GM23248 (cell line): Measurements from ENCODE around the gene CFLAR. TPM values are rescaled to one million over a fixed set of nuclear protein-coding genes. Genes with fewer than 3 reads are reported as not detected.

Source experiments
- DNase-seq: peaks from one replicate; pipeline ENCODE4 v3.0.0-alpha.2; 2015
- H2AFZ ChIP-seq: fragments of 200-600 bp; sonication (generic); 2 replicates; pipeline ENCODE4 v1.6.1; 2016; ENCODE audit warnings: antibody characterized with exemption
- H3F3A ChIP-seq: fragments of 200-600 bp; sonication (generic); 2 replicates; pipeline ENCODE4 v1.6.1; 2016; ENCODE audit warnings: mild to moderate bottlenecking, antibody characterized with exemption, mixed run types; ENCODE audit not compliant: insufficient read depth
- H3K27ac ChIP-seq: fragments of 200-600 bp; sonication (generic); 2 replicates; pipeline ENCODE4 v1.5.1; 2016; ENCODE audit warnings: mild to moderate bottlenecking
- H3K27me3 ChIP-seq: fragments of 200-600 bp; sonication (generic); replicated peaks from 2 replicates; pipeline ENCODE4 v1.6.1; 2016; ENCODE audit warnings: mild to moderate bottlenecking; ENCODE audit not compliant: insufficient read depth
- H3K36me3 ChIP-seq: fragments of 200-600 bp; sonication (generic); 2 replicates; pipeline ENCODE4 v1.6.1; 2016; ENCODE audit warnings: low read depth, mild to moderate bottlenecking
- H3K4me1 ChIP-seq: fragments of 200-600 bp; sonication (generic); 2 replicates; pipeline ENCODE4 v1.6.1; 2016; ENCODE audit warnings: mild to moderate bottlenecking; ENCODE audit not compliant: insufficient read depth
- H3K4me2 ChIP-seq: fragments of 200-600 bp; sonication (generic); one replicate; pipeline ENCODE4 v1.6.1; 2016; ENCODE audit warnings: mild to moderate bottlenecking; ENCODE audit not compliant: unreplicated experiment
- H3K4me3 ChIP-seq: fragments of 200-600 bp; sonication (generic); 2 replicates; pipeline ENCODE4 v1.5.1; 2016; ENCODE audit warnings: mild to moderate bottlenecking
- H3K79me2 ChIP-seq: fragments of 200-600 bp; sonication (generic); 2 replicates; pipeline ENCODE4 v1.6.1; 2016; ENCODE audit warnings: mild to moderate bottlenecking; ENCODE audit not compliant: insufficient read depth
- H3K9ac ChIP-seq: fragments of 200-600 bp; sonication (generic); 2 replicates; pipeline ENCODE4 v1.6.1; 2016; ENCODE audit warnings: mild to moderate bottlenecking
- H3K9me2 ChIP-seq: fragments of 200-600 bp; sonication (generic); 2 replicates; pipeline ENCODE4 v1.6.1; 2016; ENCODE audit warnings: mixed run types, mild to moderate bottlenecking, moderate library complexity; ENCODE audit not compliant: insufficient read depth
- H3K9me3 ChIP-seq: fragments of 200-600 bp; sonication (generic); one replicate; pipeline ENCODE4 v1.6.1; 2017; ENCODE audit warnings: low read depth
- H4K20me1 ChIP-seq: fragments of 200-600 bp; sonication (generic); 2 replicates; pipeline ENCODE4 v1.6.0; 2016; ENCODE audit not compliant: insufficient read depth
- EZH2 ChIP-seq: fragments of 200-600 bp; sonication (generic); IDR thresholded peaks from 2 replicates; pipeline ENCODE4 v1.6.1; 2018; ENCODE audit warnings: antibody characterized with exemption, mild to moderate bottlenecking; ENCODE audit not compliant: insufficient read depth, poor library complexity, severe bottlenecking
- EZH2phosphoT487 ChIP-seq: fragments of 200-600 bp; sonication (generic); IDR thresholded peaks from 2 replicates; pipeline ENCODE4 v1.6.1; 2018; ENCODE audit warnings: antibody characterized with exemption, moderate library complexity, mild to moderate bottlenecking, low read depth; ENCODE audit not compliant: insufficient read depth
- whole genome bisulfite sequencing, 2 experiments: methylation state at CpG; one replicate each; pipeline ENCODE4 v1.1.6; 2015 to 2017; ENCODE audit warnings: low lambda C conversion rate in 2 of 2, low coverage in 1 of 2; ENCODE audit errors: missing lambda C conversion rate in 2 of 2; 5-methylcytosine and 5-hydroxymethylcytosine counted together
- in situ Hi-C: fragments of 300-500 bp; cut with MboI; formaldehyde crosslinking; loops from 2 replicates; pipeline ENCODE4 v1.15.0; 2020
- polyA plus RNA-seq: library from polyadenylated mRNA; unstranded; fragments of >200 nt; fragmentation: Nextera tagmentation; extraction: Ambion mirVana; gene quantifications from 2 replicates; pipeline ENCODE4 v1.2.1, GENCODE V29; 2016
- total RNA-seq: library from RNA; depleted of rRNA; stranded (reverse); fragments of >200 nt; shearing (Covaris generic); gene quantifications from 2 replicates; pipeline ENCODE4 v1.2.3, GENCODE V29; 2014

CFLAR gene
- total and polyA plus RNA-seq, 2 experiments from 2014 or later, result 46.1 to 47.2 TPM

DNA sequence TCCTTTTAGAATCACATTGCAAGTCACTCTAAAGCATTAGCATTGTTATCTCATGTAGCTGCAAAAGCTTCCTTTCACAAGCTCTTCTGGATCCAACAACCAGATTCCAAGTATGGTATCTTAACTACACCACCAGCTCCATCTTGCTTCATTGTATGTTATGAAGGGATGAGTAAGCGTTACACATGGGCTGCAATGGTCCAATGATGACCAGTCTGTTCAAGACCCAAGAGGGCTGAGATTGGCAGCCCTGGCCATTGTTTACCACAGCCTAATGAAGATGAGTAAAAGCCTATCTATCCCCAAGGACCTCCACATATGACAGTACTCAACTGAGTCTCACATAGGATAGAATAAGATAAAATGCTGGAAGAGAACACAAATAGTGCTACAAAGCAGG is 6.3 kb downstream of the CFLAR start:
- Histone ChIP-seq H4K20me1 (no peaks in the 10 kb centered on the region), H3K27me3 (no peaks in the 10 kb centered on the region), H2AFZ (no peak overlapping the region), H3K4me1 (peaks cover 72% of the 10 kb centered on the region), H3K36me3 (no peaks in the 10 kb centered on the region), H3K9ac (no peak overlapping the region), H3K27ac (peak overlapping the region; percentile 98; the same call in 1 of the 2 replicates), H3F3A (peaks cover 68% of the 10 kb centered on the region), H3K79me2 (peaks cover 96% of the 10 kb centered on the region), H3K9me2 (no peaks in the 10 kb centered on the region), H3K9me3 (no peaks in the 10 kb centered on the region), H3K4me3 (no peak overlapping the region), H3K4me2 (no peak overlapping the region)
- TF ChIP-seq EZH2phosphoT487 (no peak), EZH2 (no peak)
- WGBS, 2 experiments, result 94 to 100% methylated on average over 1 of the region's 1 CpG
- in situ Hi-C loops, result no loop called here
- DNase-seq, result peak; percentile 56

DNA sequence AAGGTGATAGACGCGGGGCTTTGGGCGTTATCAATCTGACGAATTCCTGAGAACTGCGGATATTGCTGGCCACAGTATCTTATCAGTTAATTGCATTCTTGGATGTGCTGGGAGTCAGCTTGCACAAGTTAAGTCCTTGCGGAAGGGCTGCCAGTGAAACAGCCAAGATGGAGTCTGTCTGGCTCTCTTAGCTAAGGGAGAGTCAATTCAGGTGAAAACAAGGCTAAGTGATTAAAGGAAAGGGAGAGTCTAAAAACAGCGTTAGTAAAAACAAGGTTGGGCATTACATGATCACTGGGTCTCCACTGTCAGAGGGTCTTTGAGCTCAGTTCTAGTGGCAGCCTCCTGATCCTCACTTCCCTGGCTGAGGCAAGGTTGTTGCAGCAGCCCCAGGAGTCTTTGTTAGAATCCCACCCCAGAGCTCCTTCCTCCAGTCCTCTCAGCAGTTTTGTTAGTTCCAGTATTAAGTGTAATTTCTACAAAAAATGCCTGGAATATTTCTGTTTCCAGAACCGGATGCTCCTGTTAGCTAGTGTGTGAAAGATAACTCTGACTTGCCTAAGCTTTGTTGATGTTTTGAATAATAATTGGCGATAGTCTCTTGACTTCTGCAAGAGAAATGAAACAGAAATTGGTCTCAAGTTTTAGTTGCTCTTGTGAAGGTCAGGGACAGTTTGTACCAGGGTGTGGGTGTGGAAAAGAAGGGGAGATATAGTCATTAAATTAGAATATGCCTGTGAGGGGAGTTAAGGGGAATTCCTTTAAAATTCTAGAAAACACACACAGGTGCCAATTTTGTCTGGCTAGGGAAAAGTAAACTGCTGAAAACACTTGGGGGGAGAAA is 10.6 kb downstream of the CFLAR start:
- H3K36me3 ChIP-seq, result no peaks in the 10 kb centered on the region
- peaks cover 96% of the 10 kb centered on the region for H3K4me1 ChIP-seq
- no peaks in the 10 kb centered on the region for H3K9me2 ChIP-seq
- in situ Hi-C loops, result no loop called here
- TF ChIP-seq EZH2 (no peak), EZH2phosphoT487 (no peak)
- H2AFZ ChIP-seq, result no peak overlapping the region
- peak overlapping the region; percentile 80 for H3K9ac ChIP-seq
- DNase-seq, result peak; percentile 48
- no peaks in the 10 kb centered on the region for H3K27me3 ChIP-seq
- peaks cover 84% of the 10 kb centered on the region for H3K79me2 ChIP-seq
- H3F3A ChIP-seq, result peaks cover 90% of the 10 kb centered on the region
- 27 to 28% methylated on average over 9 of the region's 9 CpGs for WGBS, 2 experiments
- H4K20me1 ChIP-seq, result no peaks in the 10 kb centered on the region
- H3K27ac ChIP-seq, result peak overlapping the region; percentile 98
- peak overlapping the region; percentile 78 for H3K4me2 ChIP-seq
- H3K9me3 ChIP-seq, result no peaks in the 10 kb centered on the region
- peak overlapping the region; percentile 58 for H3K4me3 ChIP-seq

DNA sequence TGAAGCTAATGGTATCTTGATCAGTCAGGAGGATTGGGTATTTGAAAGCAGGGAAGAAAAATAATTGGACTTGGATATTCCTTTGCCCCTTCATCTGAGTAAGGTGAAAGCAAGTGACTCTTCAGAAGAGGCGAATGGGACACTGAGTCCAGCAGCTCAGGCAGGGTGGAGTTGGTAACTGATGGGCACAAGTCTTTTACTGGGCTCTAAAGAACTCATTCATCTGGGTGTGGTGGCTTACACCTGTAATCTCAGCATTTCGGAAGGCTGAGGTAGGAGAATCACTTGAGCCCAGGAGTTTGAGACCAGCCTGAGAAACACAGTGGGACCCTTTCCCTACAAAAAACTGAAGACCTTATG is 11.2 kb downstream of the CFLAR start:
- peak overlapping the region; percentile 98 for H3K27ac ChIP-seq
- H3K27me3 ChIP-seq, result no peaks in the 10 kb centered on the region
- peaks cover 86% of the 10 kb centered on the region for H3F3A ChIP-seq
- peak overlapping the region; percentile 80 for H3K9ac ChIP-seq
- peaks cover 98% of the 10 kb centered on the region for H3K4me1 ChIP-seq
- H3K4me2 ChIP-seq, result peak overlapping the region; percentile 78
- no peak for DNase-seq
- H3K79me2 ChIP-seq, result peaks cover 84% of the 10 kb centered on the region
- no peaks in the 10 kb centered on the region for H3K36me3 ChIP-seq
- H3K9me2 ChIP-seq, result no peaks in the 10 kb centered on the region
- H3K4me3 ChIP-seq, result peak overlapping the region; percentile 58
- no peak overlapping the region for H2AFZ ChIP-seq
- in situ Hi-C loops, result no loop called here
- 29 to 37% methylated on average over 2 of the region's 2 CpGs for WGBS, 2 experiments
- no peak for TF ChIP-seq EZH2phosphoT487
- no peak for TF ChIP-seq EZH2
- no peaks in the 10 kb centered on the region for H4K20me1 ChIP-seq
- H3K9me3 ChIP-seq, result no peaks in the 10 kb centered on the region

DNA sequence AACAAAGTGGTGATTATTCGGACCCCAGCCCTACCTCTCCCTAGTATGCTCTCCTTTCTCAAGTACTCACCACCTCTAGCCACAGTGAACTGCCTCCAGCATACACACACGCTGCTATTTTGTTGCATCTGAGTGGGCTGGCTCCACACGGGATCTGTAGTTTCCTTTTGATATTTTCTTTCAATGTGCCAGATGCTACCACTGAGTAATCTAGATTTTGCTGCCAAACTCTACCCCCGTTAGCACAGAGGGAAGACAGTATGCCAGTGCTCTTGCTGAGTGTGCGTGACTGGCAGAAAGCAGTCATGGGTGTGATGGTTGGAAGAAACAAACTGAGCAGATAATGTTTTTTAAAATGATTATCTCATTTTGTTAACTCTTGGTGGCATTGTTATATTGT is 11.6 kb downstream of the CFLAR start:
- Histone ChIP-seq H3K79me2 (peaks cover 84% of the 10 kb centered on the region), H3F3A (peaks cover 82% of the 10 kb centered on the region), H3K4me1 (peaks cover 98% of the 10 kb centered on the region), H4K20me1 (no peaks in the 10 kb centered on the region), H3K36me3 (no peaks in the 10 kb centered on the region), H3K4me3 (peak overlapping the region; percentile 58), H3K27me3 (no peaks in the 10 kb centered on the region), H3K4me2 (peak overlapping the region; percentile 78), H3K9me3 (no peaks in the 10 kb centered on the region), H3K9ac (peak overlapping the region; percentile 80), H3K9me2 (no peaks in the 10 kb centered on the region), H3K27ac (peak overlapping the region; percentile 98), H2AFZ (no peak overlapping the region)
- no peak for TF ChIP-seq EZH2
- TF ChIP-seq EZH2phosphoT487, result no peak
- WGBS, 2 experiments, result 2% methylated on average over 5 of the region's 5 CpGs
- in situ Hi-C loops, result no loop called here
- peak; percentile 94 for DNase-seq
